K562 (cell line): ENCODE data around the gene GPC1. TPM values are rescaled to one million over a fixed set of nuclear protein-coding genes. Genes with fewer than 3 reads are reported as not detected.

Source experiments
- CEBPB ChIP-seq: fragments of 450-650 bp; IDR thresholded peaks from 2 replicates; pipeline ENCODE4 v1.6.1; 2016; ENCODE audit warnings: missing genetic modification characterization, missing compliant biosample characterization
- CREB1 ChIP-seq, 2 experiments: sonication (generic) in 1 of 2; formaldehyde crosslinking in 1 of 2; IDR thresholded peaks; 2 replicates each; pipeline versions ENCODE4 v1.6.1 to v1.8.0; 2012 to 2022; ENCODE audit warnings: inconsistent platforms in 1 of 2, mild to moderate bottlenecking in 1 of 2, missing genetic modification reagents in 1 of 2, moderate library complexity in 1 of 2
- MTA3 ChIP-seq: fragments of 450-650 bp; formaldehyde crosslinking; IDR thresholded peaks from 2 replicates; pipeline ENCODE4 v1.6.1; 2017; ENCODE audit warnings: mild to moderate bottlenecking, borderline replicate concordance
- PBX2 ChIP-seq, 2 experiments: IDR thresholded peaks in 1 of 2; conservative IDR thresholded peaks in 1 of 2; 2 replicates each; pipeline ENCODE4 v1.6.1; 2016; ENCODE audit warnings: low read depth in 2 of 2, mild to moderate bottlenecking in 1 of 2, missing compliant biosample characterization in 1 of 2, missing genetic modification characterization in 1 of 2, moderate library complexity in 1 of 2
- PKNOX1 ChIP-seq: fragments of 450-650 bp; IDR thresholded peaks from 2 replicates; pipeline ENCODE4 v1.6.1; 2016
- TCFL5 ChIP-seq: fragments of 250-450 bp; sonication (Bioruptor Pico); conservative IDR thresholded peaks from 2 replicates; pipeline ENCODE4 v1.6.1; 2021; ENCODE audit warnings: mild to moderate bottlenecking, moderate library complexity, matching md5 sums
- TFAP4 ChIP-seq: sonication (generic); formaldehyde crosslinking; IDR thresholded peaks from 2 replicates; pipeline ENCODE4 v1.8.0; 2022; ENCODE audit warnings: missing genetic modification reagents, mild to moderate bottlenecking, moderate library complexity, borderline replicate concordance
- polyA plus RNA-seq, 8 experiments: library from polyadenylated mRNA; depleted of rRNA in 4 of 8; stranded (reverse) in 5 of 8; unstranded in 3 of 8; fragments of >200 nt; fragmentation: Nextera tagmentation in 2 of 8; fragmentation: Illumina TruSeq in 1 of 8; extraction: Ambion mirVana in 2 of 8; extraction: Trizol in 1 of 8; gene quantifications; 2 replicates each; pipeline versions ENCODE4 v1.2.1 to v1.2.3, GENCODE V29; 2011 to 2014; ENCODE audit warnings: inconsistent platforms in 1 of 8, missing spikeins in 1 of 8
- total RNA-seq, 7 experiments: library from RNA; depleted of rRNA in 6 of 7; stranded (reverse); fragments of >200 nt in 6 of 7; fragmentation: Illumina TruSeq in 2 of 7; extraction: Trizol in 2 of 7; gene quantifications; 2 replicates each; pipeline versions ENCODE4 v1.2.1 to v1.2.3, GENCODE V29; 2011 to 2021; ENCODE audit warnings: low replicate concordance in 1 of 7

GPC1 gene
- total and polyA plus RNA-seq, 9 of the 15 experiments (the other 6 are each of a cell fraction or from before 2014, with no cell fraction given): 0.07 to 0.82 (median 0.14) TPM; not detected in 3

GRCh38 chr2:240426845-240427721 is 8.4 kb upstream of the GPC1 start (continued):
- TF ChIP-seq PBX2 (CRISPR knock-in tag; IDR thresholded peaks at IDR 0.05; ENCODE audit: low read depth) (no peak), PBX2 (tag; conservative IDR thresholded peaks at IDR 0.05; ENCODE audit: low read depth) (peak; percentile 26; the same call in 1 of the 2 replicates), TCFL5 (CRISPR knock-in tag) (no peak), CEBPB (peak; percentile 15; the same call in 1 of the 2 replicates), MTA3 (no peak), CREB1 (IDR thresholded peaks at IDR 0.05) (no peak), CREB1 (CRISPR knock-in tag; IDR thresholded peaks at IDR 0.05) (peak; percentile 15; the same call in 1 of the 2 replicates), PKNOX1 (peak; percentile 39; the same call in 1 of the 2 replicates), TFAP4 (peak; percentile 22; the same call in 1 of the 2 replicates)
